Skeletal muscle satellite cell (primary cell): ENCODE results near the gene ACER3.
A peak's percentile ranks its signal among the peaks of the same experiment; 100 is the strongest.
"Not testable (repeated sequence)": the region's sequence is repeated elsewhere in the genome, so short reads cannot be mapped to it uniquely, and the experiment has no call there.

Experiments used
- H3K27me3 ChIP-seq: 2 replicates; pipeline ENCODE4 v1.7.0; 2013; ENCODE audit warnings: low read length; ENCODE audit not compliant: control insufficient read depth, insufficient read depth
- H3K36me3 ChIP-seq: 2 replicates; pipeline ENCODE4 v1.7.0; 2013; ENCODE audit warnings: mild to moderate bottlenecking, control low read depth, low read length; ENCODE audit not compliant: insufficient read depth
- H3K4me1 ChIP-seq: 2 replicates; pipeline ENCODE4 v1.7.0; 2013; ENCODE audit warnings: low read length; ENCODE audit not compliant: control insufficient read depth, insufficient read depth
- H3K4me2 ChIP-seq: 2 replicates; pipeline ENCODE4 v1.7.0; 2013; ENCODE audit warnings: mild to moderate bottlenecking, low read length
- H3K4me3 ChIP-seq: 2 replicates; pipeline ENCODE4 v1.7.0; 2013; ENCODE audit warnings: low read length
- H3K9ac ChIP-seq: 2 replicates; pipeline ENCODE4 v1.7.0; 2013; ENCODE audit warnings: mild to moderate bottlenecking, low read depth, low read length, moderate library complexity
- H3K9me3 ChIP-seq: replicated peaks from 2 replicates; pipeline ENCODE4 v1.7.0; 2013; ENCODE audit warnings: mild to moderate bottlenecking, control low read depth, low read length

Gene ACER3

DNA sequence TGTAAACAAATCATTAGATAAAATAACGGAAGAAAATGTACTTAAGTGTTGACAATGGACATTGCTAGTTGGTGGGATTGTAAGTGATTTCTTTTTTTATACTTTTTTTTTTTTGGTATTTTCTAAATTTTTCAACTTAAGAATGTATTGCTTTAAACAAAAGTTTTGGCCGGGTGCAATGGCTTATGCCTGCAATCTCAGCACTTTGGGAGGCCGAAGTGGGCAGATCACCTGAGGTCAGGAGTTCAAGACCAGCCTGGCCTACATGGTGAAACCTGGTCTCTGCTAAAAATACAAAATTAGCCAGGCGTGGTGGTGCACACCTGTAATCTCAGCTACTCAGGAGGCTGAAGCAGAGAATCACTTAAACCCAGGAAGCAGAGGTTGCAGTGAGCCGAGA, 5.0 kb upstream of the ACER3 start:
- not testable (repeated sequence) for H3K4me2 ChIP-seq, H3K4me1 ChIP-seq, H3K4me3 ChIP-seq, H3K9me3 ChIP-seq, H3K9ac ChIP-seq, H3K36me3 ChIP-seq
- H3K27me3 ChIP-seq = peaks cover 23% of the 10 kb centered on the region

- Histone ChIP-seq H3K9me3 (no peaks in the 10 kb centered on the region), H3K36me3 (no peaks in the 10 kb centered on the region), H3K4me1 (peaks cover 5% of the 10 kb centered on the region), H3K4me3 (no peak overlapping the region), H3K4me2 (no peak overlapping the region), H3K27me3 (peaks cover 18% of the 10 kb centered on the region), H3K9ac (no peak overlapping the region)
These were observed 4.6 kb upstream of the ACER3 start for GRCh38 chr11:76856106-76856505.

DNA sequence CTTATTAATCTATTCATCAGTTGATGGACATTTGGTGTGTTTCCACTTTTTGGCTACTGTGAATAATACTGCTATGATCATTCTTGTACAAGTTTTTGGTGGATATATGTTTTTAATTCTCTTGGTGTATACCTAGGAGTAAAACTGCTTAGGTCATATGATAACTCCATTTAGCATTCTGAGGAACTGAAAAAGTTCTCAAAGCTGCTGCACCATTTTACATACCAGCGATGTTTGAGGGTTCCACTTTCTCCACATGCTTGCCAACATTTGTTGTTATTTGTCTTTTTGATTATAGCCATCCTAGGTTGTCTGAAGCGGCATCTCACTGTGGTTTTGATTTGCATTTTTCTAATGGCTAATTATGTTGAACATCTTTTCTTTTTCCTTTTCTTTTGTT, 4.1 kb upstream of the ACER3 start:
- H3K4me1 ChIP-seq = peaks cover 9% of the 10 kb centered on the region
- H3K4me3 ChIP-seq = no peak overlapping the region
- peaks cover 14% of the 10 kb centered on the region for H3K27me3 ChIP-seq
- no peak overlapping the region for H3K4me2 ChIP-seq
- no peak overlapping the region for H3K9ac ChIP-seq
- no peaks in the 10 kb centered on the region for H3K9me3 ChIP-seq
- no peaks in the 10 kb centered on the region for H3K36me3 ChIP-seq

DNA sequence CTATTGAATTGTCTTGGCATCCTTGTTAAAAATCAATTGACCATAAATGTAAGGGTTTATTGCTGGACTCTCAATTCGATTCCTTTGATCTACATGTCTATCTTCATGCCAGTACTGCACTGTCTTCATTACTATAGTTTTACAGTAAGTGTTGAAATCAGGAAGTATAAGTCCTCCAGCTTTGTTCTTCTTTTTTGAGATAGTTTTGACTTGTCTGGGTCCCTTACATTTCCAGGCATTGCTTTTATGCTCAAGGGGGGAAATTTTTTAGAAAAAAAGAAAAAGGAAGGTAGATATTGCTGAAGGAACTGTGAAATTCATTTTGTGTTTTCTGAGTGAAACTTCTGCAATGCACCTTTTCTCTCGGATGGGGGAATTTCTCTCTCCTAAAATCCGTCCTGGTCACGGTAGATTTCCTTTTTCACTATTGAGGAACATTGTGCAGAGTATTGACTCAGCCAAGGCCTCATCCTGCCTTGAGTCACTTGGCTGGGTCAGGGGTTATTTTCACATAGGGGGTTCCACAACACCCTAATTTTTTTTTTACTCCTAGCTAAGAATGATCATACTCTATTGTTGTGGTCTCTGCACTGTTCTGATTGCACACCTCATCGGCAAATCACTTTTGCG, 2.8 kb upstream of the ACER3 start:
- H3K4me1 ChIP-seq = peaks cover 12% of the 10 kb centered on the region

DNA sequence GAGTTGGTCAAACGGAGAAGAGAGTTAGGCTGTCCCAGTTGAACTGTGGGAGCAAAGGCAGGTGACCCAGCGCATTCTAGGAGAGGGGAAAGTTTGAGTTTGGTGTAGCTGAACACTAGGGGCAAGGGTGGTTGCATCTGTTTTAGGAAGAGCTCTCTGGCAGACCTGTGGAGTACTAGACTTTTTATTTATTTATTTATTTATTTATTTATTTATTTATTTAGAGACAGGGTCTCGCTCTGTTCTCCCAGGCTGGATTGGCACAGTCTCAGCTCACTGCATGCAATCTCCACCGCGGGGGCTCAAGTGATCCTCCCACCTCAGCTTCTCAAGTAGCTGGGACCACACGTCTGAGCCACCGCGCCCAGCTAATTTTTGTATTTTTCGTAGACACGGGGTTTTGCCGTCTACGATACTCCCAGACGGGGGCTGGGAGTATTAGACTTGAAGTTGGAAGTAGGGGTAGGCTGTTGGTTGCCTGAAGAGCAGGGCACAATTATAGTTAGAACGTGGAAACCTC, 950 bp upstream of the ACER3 start:
- Histone ChIP-seq H3K9me3 (no peaks in the 10 kb centered on the region), H3K9ac (no peak overlapping the region), H3K4me3 (no peak overlapping the region), H3K27me3 (peaks cover 1% of the 10 kb centered on the region), H3K4me2 (no peak overlapping the region), H3K4me1 (peaks cover 12% of the 10 kb centered on the region), H3K36me3 (no peaks in the 10 kb centered on the region)

More for the DNA sequence above, 2.8 kb upstream of the ACER3 start:
- no peak overlapping the region for H3K9ac ChIP-seq
- H3K4me2 ChIP-seq = no peak overlapping the region
- no peaks in the 10 kb centered on the region for H3K36me3 ChIP-seq
- H3K4me3 ChIP-seq = no peak overlapping the region
- H3K27me3 ChIP-seq = peaks cover 10% of the 10 kb centered on the region
- no peaks in the 10 kb centered on the region for H3K9me3 ChIP-seq

DNA sequence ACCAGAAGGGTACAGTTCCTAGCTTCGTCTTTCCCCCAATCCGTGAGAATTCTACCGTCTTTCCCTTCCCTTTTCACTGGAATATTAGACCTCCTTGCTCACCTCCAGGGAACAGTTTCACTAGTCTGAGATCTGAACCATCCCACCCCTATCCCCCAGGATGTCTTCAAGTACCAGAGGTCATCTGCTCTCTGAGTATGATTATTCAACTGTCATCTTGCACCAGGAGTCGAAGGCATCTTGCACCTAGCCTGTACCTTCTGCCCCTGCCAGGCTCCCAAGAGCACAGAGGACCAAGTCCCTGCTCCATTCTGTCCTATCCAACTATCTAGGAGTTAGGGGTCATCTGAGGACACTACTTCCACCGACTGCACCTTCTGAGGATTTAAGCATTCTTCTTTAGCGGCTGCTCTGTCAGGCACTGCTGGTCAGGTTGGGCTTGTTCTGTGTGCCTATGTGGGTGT, 804 bp downstream of the ACER3 start:
- peak overlapping the region; percentile 89 for H3K4me3 ChIP-seq
- H3K36me3 ChIP-seq = no peaks in the 10 kb centered on the region
- no peaks in the 10 kb centered on the region for H3K9me3 ChIP-seq
- no peaks in the 10 kb centered on the region for H3K27me3 ChIP-seq
- peak overlapping the region; percentile 90 for H3K4me2 ChIP-seq
- H3K9ac ChIP-seq = peak overlapping the region; percentile 94
- H3K4me1 ChIP-seq = peaks cover 12% of the 10 kb centered on the region

- not testable (repeated sequence) for H3K27me3 ChIP-seq, H3K4me3 ChIP-seq, H3K36me3 ChIP-seq, H3K9me3 ChIP-seq, H3K4me2 ChIP-seq, H3K9ac ChIP-seq
- peaks cover 12% of the 10 kb centered on the region for H3K4me1 ChIP-seq
These were observed 2.1 kb downstream of the ACER3 start for GRCh38 chr11:76862794-76863193.

- Histone ChIP-seq H3K9me3 (no peaks in the 10 kb centered on the region), H3K4me3 (no peak overlapping the region), H3K4me1 (peaks cover 12% of the 10 kb centered on the region), H3K36me3 (no peaks in the 10 kb centered on the region), H3K27me3 (no peaks in the 10 kb centered on the region), H3K4me2 (no peak overlapping the region), H3K9ac (no peak overlapping the region)
These were observed 2.6 kb downstream of the ACER3 start for GRCh38 chr11:76863196-76863777.

DNA sequence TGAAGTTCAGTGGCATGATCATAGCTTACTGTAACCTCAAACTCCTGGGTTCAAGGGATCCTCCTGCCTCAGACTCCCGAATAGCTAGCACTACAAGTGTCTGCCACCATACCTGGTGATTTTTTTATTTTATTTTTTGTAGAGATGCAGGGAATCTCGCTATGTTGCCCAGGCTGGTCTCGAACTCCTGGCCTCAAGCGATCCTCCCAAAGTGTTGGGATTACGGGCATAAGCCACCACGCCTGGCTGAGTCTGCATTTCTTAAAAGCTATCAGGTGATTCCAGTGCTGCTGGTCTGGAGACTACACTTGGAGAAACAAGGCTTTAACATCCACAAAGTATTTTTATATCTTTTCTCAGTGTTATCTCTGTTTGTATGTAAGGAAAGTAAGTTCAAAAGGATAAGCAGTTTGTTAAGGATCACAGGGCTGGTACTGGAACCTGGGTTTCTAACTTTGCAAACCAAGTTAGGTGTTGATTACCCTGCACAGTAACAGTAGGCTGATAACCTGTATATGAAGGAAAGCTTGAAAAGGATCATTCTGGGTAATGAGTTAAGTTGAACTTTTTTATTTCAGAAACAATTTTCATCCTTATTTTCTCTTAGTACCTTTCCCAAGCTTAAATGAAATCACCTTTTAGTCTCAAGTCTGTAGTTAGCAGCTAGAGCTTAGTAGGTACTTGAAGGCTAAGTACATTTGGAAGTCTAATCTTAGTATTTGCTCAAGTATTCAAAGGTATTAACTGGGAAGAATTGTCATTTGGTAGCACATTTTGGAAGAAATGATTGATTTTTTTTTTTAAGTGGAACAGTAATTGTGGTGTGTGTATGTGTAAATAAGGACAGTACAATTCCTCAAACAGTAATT, 12.5 kb downstream of the ACER3 start:
- Histone ChIP-seq H3K27me3 (no peaks in the 10 kb centered on the region), H3K9me3 (no peaks in the 10 kb centered on the region), H3K9ac (no peak overlapping the region), H3K36me3 (no peaks in the 10 kb centered on the region), H3K4me2 (no peak overlapping the region), H3K4me1 (no peaks in the 10 kb centered on the region), H3K4me3 (no peak overlapping the region)

DNA sequence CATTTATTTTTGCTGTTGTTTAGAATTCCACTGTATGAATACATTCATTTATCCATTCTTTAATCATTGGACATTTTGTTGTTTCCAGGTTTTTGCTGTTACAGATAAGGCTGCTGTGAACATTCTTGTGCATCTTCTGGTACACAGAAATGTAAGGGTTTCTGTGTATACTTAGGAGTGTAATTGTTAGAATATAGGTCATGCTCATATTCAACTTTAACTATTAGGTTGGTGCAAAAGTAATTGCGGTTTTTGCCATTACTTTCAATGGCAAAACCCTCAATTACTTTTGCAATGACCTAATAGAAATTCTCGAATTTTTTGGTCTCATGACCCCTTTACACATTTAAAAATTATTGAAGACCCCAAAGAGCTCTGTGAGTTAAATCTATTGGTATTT, 17.3 kb downstream of the ACER3 start:
- no peaks in the 10 kb centered on the region for H3K4me1 ChIP-seq
- no peaks in the 10 kb centered on the region for H3K9me3 ChIP-seq
- H3K4me2 ChIP-seq = no peak overlapping the region
- no peaks in the 10 kb centered on the region for H3K36me3 ChIP-seq
- H3K4me3 ChIP-seq = no peak overlapping the region
- H3K27me3 ChIP-seq = no peaks in the 10 kb centered on the region
- no peak overlapping the region for H3K9ac ChIP-seq

- no peak overlapping the region for H3K9ac ChIP-seq
- no peaks in the 10 kb centered on the region for H3K36me3 ChIP-seq
- no peaks in the 10 kb centered on the region for H3K27me3 ChIP-seq
- peaks cover under 1% of the 10 kb centered on the region for H3K4me1 ChIP-seq
- H3K9me3 ChIP-seq = no peaks in the 10 kb centered on the region
- no peak overlapping the region for H3K4me3 ChIP-seq
- no peak overlapping the region for H3K4me2 ChIP-seq
These were observed 19.6 kb downstream of the ACER3 start for GRCh38 chr11:76880314-76880713.
